ENCODE results near the gene REM2. TPM values are rescaled to one million over a fixed set of nuclear protein-coding genes. Genes with fewer than 3 reads are reported as not detected.

REM2 gene
- total RNA-seq, 1 experiment from 2014 or later: 1.2 TPM

DNA sequence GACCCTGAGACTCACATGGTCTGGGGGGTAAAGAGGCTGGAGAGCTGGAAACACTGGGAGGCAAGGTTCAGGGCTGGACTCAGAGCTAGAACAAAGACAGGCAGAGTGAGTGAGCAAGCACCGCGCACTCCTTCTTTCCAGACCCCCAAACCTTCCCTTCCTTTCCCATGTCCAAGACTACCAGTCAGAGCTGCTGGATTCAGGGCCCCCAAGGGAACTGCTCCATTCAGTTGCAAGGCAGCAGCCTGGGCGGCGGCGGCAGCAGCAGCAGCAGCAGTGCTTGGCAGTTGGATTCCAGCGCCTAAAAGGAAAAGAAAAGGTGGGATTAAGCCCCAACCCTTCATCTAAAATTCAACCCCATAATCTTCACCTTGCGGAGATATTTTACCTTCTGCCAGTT is 18.8 kb downstream of the REM2 start:
- no peak overlapping the region for H3K18ac ChIP-seq (ENCODE audit: insufficient read length, low read depth, low read length)
- no peaks in the 10 kb centered on the region for H3K79me1 ChIP-seq (ENCODE audit: insufficient read depth, low read depth, low read length, poor library complexity, severe bottlenecking)
- Mint-ChIP-seq H3K4me3 (no peak overlapping the region), H3K9me3 (no peaks in the 10 kb centered on the region), H3K27me3 (ENCODE audit: low read depth) (peaks cover 22% of the 10 kb centered on the region), H3K27ac (no peak overlapping the region), H3K4me1 (peaks cover 14 to 19% of the 10 kb centered on the region in 2 experiments), H3K36me3 (ENCODE audit: insufficient read depth in 1 of 3, low read depth in 3 of 3) (peaks cover 39 to 65% (median 54%) of the 10 kb centered on the region in 3 experiments)
- no peak overlapping the region for H3K56ac ChIP-seq (ENCODE audit: insufficient read length, low read depth, low read length)
- H3K9me3 ChIP-seq (ENCODE audit: control insufficient read depth, low read depth, low read length): no peaks in the 10 kb centered on the region
- H3K14ac ChIP-seq (ENCODE audit: insufficient read depth, low read length): no peak overlapping the region
- H3K4ac ChIP-seq (ENCODE audit: low read depth, low read length): no peak overlapping the region
- no peaks in the 10 kb centered on the region for H4K20me1 ChIP-seq (ENCODE audit: control insufficient read depth, insufficient read depth, insufficient read length)
- no peak overlapping the region for H2BK5ac ChIP-seq (ENCODE audit: insufficient read length, low read length)
- H3K23ac ChIP-seq (ENCODE audit: insufficient read length, low read depth, low read length): no peak overlapping the region
- no peaks in the 10 kb centered on the region for H3K79me2 ChIP-seq (ENCODE audit: insufficient read depth, low read length)
- no peak overlapping the region for H3K4me2 ChIP-seq (ENCODE audit: insufficient read depth, insufficient read length, low read length)
- H4K91ac ChIP-seq (ENCODE audit: insufficient read length, low read depth, low read length): no peak overlapping the region
- H3K4me1 ChIP-seq (ENCODE audit: insufficient read depth, low read length): no peaks in the 10 kb centered on the region
- TF ChIP-seq CTCF (conservative IDR thresholded peaks at IDR 0.05): no peak
- H3K27ac ChIP-seq (ENCODE audit: insufficient read length, low read depth, low read length): no peak overlapping the region
- no peak overlapping the region for H2BK12ac ChIP-seq (ENCODE audit: insufficient read length, low read depth, low read length)
- no peak overlapping the region for H3T11ph ChIP-seq (ENCODE audit: low read length)
- no peaks in the 10 kb centered on the region for H3K23me2 ChIP-seq (ENCODE audit: insufficient read length, low read depth, low read length, poor library complexity, severe bottlenecking)
- H4K5ac ChIP-seq (ENCODE audit: insufficient read length, low read depth, low read length): no peak overlapping the region
- WGBS (ENCODE audit: extremely low coverage, insufficient read length, low lambda C conversion rate): no CpG with 5 or more reads among the region's 7 CpGs
- H4K8ac ChIP-seq (replicated peaks; ENCODE audit: insufficient read length, low read depth, low read length): no peak overlapping the region
- H2AFZ ChIP-seq (ENCODE audit: low read length): no peak overlapping the region
- no peak overlapping the region for H3K9ac ChIP-seq (ENCODE audit: extremely low read depth, insufficient read length, low read length)
- DNase-seq: no peak
- H2AK5ac ChIP-seq (ENCODE audit: insufficient read length, low read length): no peak overlapping the region
- no peak overlapping the region for H2BK20ac ChIP-seq (ENCODE audit: low read depth, low read length, poor library complexity, severe bottlenecking)
- no peak overlapping the region for H2BK120ac ChIP-seq (ENCODE audit: low read depth, low read length, poor library complexity, severe bottlenecking)
- H2BK15ac ChIP-seq (ENCODE audit: low read depth, low read length): no peak overlapping the region
- peaks cover 9% of the 10 kb centered on the region; the same call in 1 of the 2 replicates for H3K27me3 ChIP-seq (ENCODE audit: insufficient read depth, low read length)
